Suprapubic skin (tissue), 4 donors: ENCODE measurements around the gene DPEP3. TPM values are rescaled to one million over a fixed set of nuclear protein-coding genes. Genes with fewer than 3 reads are reported as not detected.
A peak's percentile ranks its signal among the peaks of the same experiment; 100 is the strongest.

ENCODE experiments used
- DNase-seq, 2 donors: peaks; one replicate each; pipeline ENCODE4 v3.0.0-alpha.2; 2019; ENCODE audit warnings: low spot score in 2 of 2
- H3K27ac ChIP-seq: fragments of 200-600 bp; sonication (generic); one replicate; pipeline ENCODE4 v1.5.1; 2019
- H3K27me3 ChIP-seq: fragments of 200-600 bp; sonication (generic); one replicate; pipeline ENCODE4 v1.5.1; 2019
- H3K36me3 ChIP-seq: fragments of 200-600 bp; sonication (generic); one replicate; pipeline ENCODE4 v1.5.1; 2019
- H3K4me1 ChIP-seq: fragments of 200-600 bp; sonication (generic); one replicate; pipeline ENCODE4 v1.5.1; 2019
- H3K4me3 ChIP-seq: fragments of 200-600 bp; sonication (generic); one replicate; pipeline ENCODE4 v1.5.1; 2019; ENCODE audit warnings: mild to moderate bottlenecking
- H3K9me3 ChIP-seq: fragments of 200-600 bp; sonication (generic); one replicate; pipeline ENCODE4 v1.5.1; 2019
- CTCF ChIP-seq, 2 donors: fragments of 200-600 bp in 1 of 2; fragments of 450-650 bp in 1 of 2; sonication (generic) in 1 of 2; IDR thresholded peaks; one replicate each; pipeline ENCODE4 v1.5.1; 2016 to 2019; ENCODE audit warnings: antibody characterized with exemption in 2 of 2, mild to moderate bottlenecking in 1 of 2, moderate library complexity in 1 of 2
- EP300 ChIP-seq: sonication (generic); formaldehyde crosslinking; IDR thresholded peaks from one replicate; pipeline ENCODE4 v1.6.1; 2017; ENCODE audit warnings: antibody characterized with exemption
- POLR2A ChIP-seq, 2 donors: fragments of 450-650 bp; IDR thresholded peaks; one replicate each; pipeline ENCODE4 v1.6.1; 2017; ENCODE audit warnings: antibody characterized with exemption in 2 of 2, mild to moderate bottlenecking in 2 of 2, moderate library complexity in 2 of 2
- POLR2AphosphoS5 ChIP-seq, 3 donors: sonication (generic); formaldehyde crosslinking; IDR thresholded peaks; one replicate each; pipeline ENCODE4 v1.6.1; 2017; ENCODE audit warnings: antibody characterized with exemption in 3 of 3
- WGBS: methylation state at CpG from one replicate; pipeline ENCODE4 v1.1.5; 2018; 5-methylcytosine and 5-hydroxymethylcytosine counted together
- total RNA-seq, 4 donors: library from RNA; depleted of rRNA; stranded (reverse); fragments of >200 nt; gene quantifications; one replicate each; pipeline ENCODE4 v1.1.0, GENCODE V29; 2016

Gene DPEP3, protein sequence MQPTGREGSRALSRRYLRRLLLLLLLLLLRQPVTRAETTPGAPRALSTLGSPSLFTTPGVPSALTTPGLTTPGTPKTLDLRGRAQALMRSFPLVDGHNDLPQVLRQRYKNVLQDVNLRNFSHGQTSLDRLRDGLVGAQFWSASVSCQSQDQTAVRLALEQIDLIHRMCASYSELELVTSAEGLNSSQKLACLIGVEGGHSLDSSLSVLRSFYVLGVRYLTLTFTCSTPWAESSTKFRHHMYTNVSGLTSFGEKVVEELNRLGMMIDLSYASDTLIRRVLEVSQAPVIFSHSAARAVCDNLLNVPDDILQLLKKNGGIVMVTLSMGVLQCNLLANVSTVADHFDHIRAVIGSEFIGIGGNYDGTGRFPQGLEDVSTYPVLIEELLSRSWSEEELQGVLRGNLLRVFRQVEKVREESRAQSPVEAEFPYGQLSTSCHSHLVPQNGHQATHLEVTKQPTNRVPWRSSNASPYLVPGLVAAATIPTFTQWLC
- not detected for total RNA-seq

DNA sequence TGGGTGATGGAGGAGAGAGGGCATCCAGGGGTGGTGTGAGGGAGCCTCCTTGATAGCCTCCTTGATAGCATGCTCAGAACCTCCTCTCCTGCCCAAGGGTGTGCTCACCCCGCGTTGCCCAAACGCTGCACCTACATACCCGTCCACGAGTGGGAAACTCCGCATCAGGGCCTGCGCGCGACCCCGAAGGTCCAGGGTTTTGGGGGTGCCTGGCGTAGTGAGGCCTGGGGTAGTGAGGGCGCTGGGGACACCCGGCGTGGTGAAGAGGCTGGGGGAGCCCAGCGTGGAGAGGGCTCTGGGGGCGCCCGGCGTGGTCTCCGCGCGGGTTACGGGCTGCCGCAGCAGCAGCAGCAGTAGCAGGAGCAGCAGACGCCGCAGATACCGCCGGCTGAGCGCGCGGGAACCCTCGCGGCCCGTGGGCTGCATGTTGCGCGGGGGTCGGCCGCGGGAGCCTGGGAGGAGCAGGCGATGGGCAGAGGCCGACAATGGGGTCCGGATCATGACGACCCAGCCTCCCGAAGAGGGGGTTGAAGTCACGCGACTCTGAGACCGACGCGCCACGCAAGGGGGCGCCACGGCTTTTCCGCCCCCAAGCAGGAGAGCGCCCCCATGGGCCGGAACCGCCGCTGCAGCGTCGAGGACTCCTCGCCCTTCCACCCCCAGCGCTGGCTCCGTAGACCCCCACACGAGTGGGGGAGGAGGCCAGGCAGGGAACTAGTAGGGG is at the start of gene DPEP3:
TSS of gene DPEP3 (minus strand) at position 545 of the 724 bp plus-strand sequence. CDS start at position 426, 119 bp downstream.
- TF ChIP-seq CTCF (IDR thresholded peaks at IDR 0.05) (peak in 1 of 2 donors; percentile 16), POLR2AphosphoS5 (IDR thresholded peaks at IDR 0.05) (no peak)
- DNase-seq: peak in 1 of 2 donors; percentile 53
- H3K4me3 ChIP-seq: no peak within 1 kb of the TSS
- H3K9me3 ChIP-seq: no peaks in the 10 kb centered on the region
- H3K27me3 ChIP-seq: peaks cover 6% of the 10 kb centered on the region
- 77% methylated on average over 30 of the region's 62 CpGs for WGBS
- no peaks in the 10 kb centered on the region for H3K36me3 ChIP-seq
- no peak within 1 kb of the TSS for H3K27ac ChIP-seq
- H3K4me1 ChIP-seq: no peaks in the 10 kb centered on the region

DNA sequence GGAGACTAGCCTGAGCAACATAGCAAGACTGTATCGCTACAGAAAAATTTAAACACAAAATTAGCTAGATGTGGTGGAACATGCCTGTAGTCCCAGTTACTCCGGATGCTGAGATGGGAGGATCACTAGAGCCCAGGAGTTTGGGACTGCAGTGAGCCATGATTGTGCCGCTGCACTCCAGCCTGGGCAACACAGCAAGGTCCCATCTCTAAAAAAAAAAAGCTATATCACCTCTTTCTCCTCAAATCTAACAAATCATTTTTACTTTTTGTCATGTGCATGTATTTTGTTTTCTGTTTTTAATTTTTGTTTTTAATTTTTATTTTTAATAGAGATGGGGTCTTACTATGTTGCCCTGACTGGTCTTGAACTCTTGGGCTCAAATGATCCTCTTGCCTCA is 48.7 kb upstream of the DPEP3 start:
- no peaks in the 10 kb centered on the region for H3K27me3 ChIP-seq
- TF ChIP-seq POLR2AphosphoS5 (IDR thresholded peaks at IDR 0.05) (no peak), POLR2A (IDR thresholded peaks at IDR 0.05) (no peak), EP300 (no peak), CTCF (IDR thresholded peaks at IDR 0.05) (no peak)
- peaks cover 14% of the 10 kb centered on the region for H3K4me1 ChIP-seq
- WGBS: 96% methylated on average over 3 of the region's 3 CpGs
- H3K36me3 ChIP-seq: peaks cover 9% of the 10 kb centered on the region
- H3K27ac ChIP-seq: no peak overlapping the region
- no peak for DNase-seq
- H3K4me3 ChIP-seq: no peak overlapping the region
- H3K9me3 ChIP-seq: no peaks in the 10 kb centered on the region

GRCh38 chr16:68022728-68023537 is 42.6 kb upstream of the DPEP3 start, which contains the start of the genes DDX28 and DUS2:
Gene DDX28, minus strand, starts transcription at chr16:68023232. Its CDS starts 30 bp downstream, at chr16:68023202.
Gene DUS2, plus strand, starts transcription at chr16:68023284. Its CDS starts 14,740 bp downstream, at chr16:68038024.
- Histone ChIP-seq H3K9me3 (no peaks in the 10 kb centered on the region), H3K36me3 (peaks cover 11% of the 10 kb centered on the region), H3K27me3 (no peaks in the 10 kb centered on the region), H3K4me3 (peak within 1 kb of the TSS; percentile 90), H3K4me1 (peaks cover 30% of the 10 kb centered on the region), H3K27ac (peak within 1 kb of the TSS; percentile 85)
- TF ChIP-seq EP300 (no peak), POLR2A (IDR thresholded peaks at IDR 0.05) (peak in 1 of 2 donors; percentile 35), CTCF (IDR thresholded peaks at IDR 0.05) (no peak), POLR2AphosphoS5 (IDR thresholded peaks at IDR 0.05) (peak; percentile 90 to 100 (median 94))
- peak; percentile 95 for DNase-seq
- WGBS: 0% methylated on average over 19 of the region's 84 CpGs

- Histone ChIP-seq H3K4me3 (peak overlapping the region; percentile 90), H3K4me1 (peaks cover 30% of the 10 kb centered on the region), H3K27me3 (no peaks in the 10 kb centered on the region), H3K36me3 (peaks cover 7% of the 10 kb centered on the region), H3K9me3 (no peaks in the 10 kb centered on the region), H3K27ac (peak overlapping the region; percentile 85)
- 13% methylated on average over 10 of the region's 19 CpGs for WGBS
- TF ChIP-seq EP300: no peak
- DNase-seq: no peak
Measured at GRCh38 chr16:68022278-68022727, 42.0 kb upstream of the DPEP3 start.

- 100% methylated on average over 7 of the region's 10 CpGs for WGBS
- Histone ChIP-seq H3K27ac (no peak overlapping the region), H3K27me3 (no peaks in the 10 kb centered on the region), H3K4me3 (peak overlapping the region; percentile 90), H3K9me3 (no peaks in the 10 kb centered on the region), H3K36me3 (peaks cover 5% of the 10 kb centered on the region), H3K4me1 (peaks cover 30% of the 10 kb centered on the region)
- TF ChIP-seq POLR2AphosphoS5 (IDR thresholded peaks at IDR 0.05) (no peak), CTCF (IDR thresholded peaks at IDR 0.05) (no peak), POLR2A (IDR thresholded peaks at IDR 0.05) (no peak), EP300 (no peak)
- no peak for DNase-seq
Measured at GRCh38 chr16:68021490-68021889, 41.2 kb upstream of the DPEP3 start.
